ENCODE results near the gene COG7. TPM values are rescaled to one million over a fixed set of nuclear protein-coding genes. Genes with fewer than 3 reads are reported as not detected.

Gene COG7
- total and polyA plus RNA-seq, 2 of the 13 experiments (the other 11 are each of a cell fraction or from before 2014, with no cell fraction given), result 12.6 to 54.5 TPM

DNA sequence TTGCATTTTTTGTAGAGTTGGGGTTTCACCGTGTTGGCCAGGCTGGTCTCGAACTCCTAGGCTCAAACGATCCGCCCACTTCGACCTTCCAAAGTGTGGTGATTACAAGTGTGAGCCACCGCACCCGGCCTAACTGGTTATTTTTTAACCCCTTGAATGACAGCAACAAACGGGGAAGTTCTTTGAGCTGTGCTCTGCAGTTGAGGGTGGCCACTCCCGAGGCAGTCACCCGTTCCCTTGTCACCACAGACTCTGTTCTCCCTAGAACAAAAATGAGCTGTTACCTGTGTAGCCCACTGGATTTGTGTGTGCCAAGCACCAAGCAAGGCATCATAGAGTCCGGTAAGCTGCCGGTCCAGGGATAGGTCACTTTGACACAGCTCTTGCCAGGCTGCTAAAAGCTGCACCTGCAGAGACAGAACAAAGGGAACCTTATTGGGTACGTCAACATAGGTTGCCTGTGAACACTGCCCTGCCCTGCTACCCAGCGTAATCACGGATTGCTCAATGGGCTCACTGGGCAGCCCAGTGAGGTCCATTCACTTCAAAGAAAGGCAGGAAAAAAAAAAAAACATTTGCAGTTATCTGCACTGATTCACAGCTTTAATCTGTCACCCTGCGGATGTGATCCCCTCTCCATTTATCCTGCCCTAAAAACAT is 19.6 kb downstream of the COG7 start (continued):
- no peak for TF ChIP-seq ZNF703 (CRISPR knock-in tag; IDR thresholded peaks at IDR 0.05; ENCODE audit: borderline replicate concordance)
- TF ChIP-seq ZNF552 (CRISPR knock-in tag; IDR thresholded peaks at IDR 0.05; ENCODE audit: borderline replicate concordance), result no peak
- TF ChIP-seq SMAD9 (CRISPR knock-in tag; IDR thresholded peaks at IDR 0.05), result no peak
- TF ChIP-seq MATR3 (CRISPR knock-in tag; IDR thresholded peaks at IDR 0.05), result no peak
- 0 out of 2 replicates have a peak, but pooled peaks have one; percentile 14 for TF ChIP-seq SP4 (CRISPR knock-in tag; IDR thresholded peaks at IDR 0.05)
- TF ChIP-seq ZNF777 (CRISPR knock-in tag; IDR thresholded peaks at IDR 0.05), result no peak
- TF ChIP-seq DNMT1 (CRISPR knock-in tag; IDR thresholded peaks at IDR 0.05), result no peak
- no peak for TF ChIP-seq SYNCRIP (IDR thresholded peaks at IDR 0.05; ENCODE audit: insufficient read depth, low read depth, low read length)
- TF ChIP-seq MED1 (CRISPR knock-in tag; IDR thresholded peaks at IDR 0.05), result no peak
- TF ChIP-seq KDM5B (CRISPR knock-in tag; IDR thresholded peaks at IDR 0.05; ENCODE audit: borderline replicate concordance), result 0 out of 2 replicates have a peak, but pooled peaks have one; percentile 21
- TF ChIP-seq TCF7 (IDR thresholded peaks at IDR 0.05; ENCODE audit: low read depth), result peak; percentile 18; the same call in 1 of the 2 replicates
- no peak for TF ChIP-seq FIP1L1 (IDR thresholded peaks at IDR 0.05; ENCODE audit: borderline replicate concordance, insufficient read depth, low read depth, low read length)
- no peak for TF ChIP-seq NFYB (CRISPR knock-in tag; IDR thresholded peaks at IDR 0.05)
- TF ChIP-seq ZNF234 (CRISPR knock-in tag; conservative IDR thresholded peaks at IDR 0.05), result no peak
- TF ChIP-seq ZNF775 (CRISPR knock-in tag; IDR thresholded peaks at IDR 0.05; ENCODE audit: borderline replicate concordance), result no peak
- no peak for TF ChIP-seq MYNN (CRISPR knock-in tag; IDR thresholded peaks at IDR 0.05; ENCODE audit: low read depth)
- TF ChIP-seq SOX13 (IDR thresholded peaks at IDR 0.05), result no peak
- no peak for TF ChIP-seq SOX13 (CRISPR knock-in tag; conservative IDR thresholded peaks at IDR 0.05 in 1 of 2, IDR thresholded peaks at IDR 0.05 in 1 of 2)
- TF ChIP-seq, protein P1, sequence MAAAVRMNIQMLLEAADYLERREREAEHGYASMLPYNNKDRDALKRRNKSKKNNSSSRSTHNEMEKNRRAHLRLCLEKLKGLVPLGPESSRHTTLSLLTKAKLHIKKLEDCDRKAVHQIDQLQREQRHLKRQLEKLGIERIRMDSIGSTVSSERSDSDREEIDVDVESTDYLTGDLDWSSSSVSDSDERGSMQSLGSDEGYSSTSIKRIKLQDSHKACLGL (CRISPR knock-in tag; IDR thresholded peaks at IDR 0.05), result no peak

Measured in HepG2 (cell line).